SK-N-MC (cell line): ENCODE data around the gene UROS.

Experiments used
- DNase-seq: peaks from one replicate; pipeline ENCODE4 v3.0.0-alpha.2; 2011; ENCODE audit warnings: low read depth, low spot score
- H3K27ac ChIP-seq: fragments of 200-600 bp; sonication (generic); 2 replicates; pipeline ENCODE4 v1.5.1; 2016; ENCODE audit warnings: mixed run types
- H3K36me3 ChIP-seq: fragments of 200-600 bp; sonication (generic); 2 replicates; pipeline ENCODE4 v1.6.1; 2017; ENCODE audit warnings: antibody characterized with exemption, low read length, mixed read lengths; ENCODE audit not compliant: insufficient read depth
- H3K4me3 ChIP-seq: fragments of 200-600 bp; sonication (generic); 2 replicates; pipeline ENCODE4 v1.5.1; 2016
- H3K9ac ChIP-seq: fragments of 200-600 bp; sonication (generic); 2 replicates; pipeline ENCODE4 v1.8.0; 2017; ENCODE audit warnings: mixed run types, mixed read lengths; ENCODE audit not compliant: insufficient read length
- H3K9me3 ChIP-seq: fragments of 200-600 bp; sonication (generic); 2 replicates; pipeline ENCODE4 v1.6.1; 2017; ENCODE audit warnings: low read depth, mild to moderate bottlenecking, antibody characterized with exemption, low read length, moderate library complexity, mixed read lengths
- EZH2 ChIP-seq: fragments of 200-600 bp; sonication (generic); IDR thresholded peaks from one replicate; pipeline ENCODE4 v1.6.1; 2017; ENCODE audit warnings: antibody characterized with exemption
- FOXP2 ChIP-seq: optimal IDR thresholded peaks from 2 replicates; pipeline ENCODE3; 2011; ENCODE audit warnings: mild to moderate bottlenecking, moderate library complexity; ENCODE audit not compliant: insufficient read depth; ENCODE audit errors: extremely low read length, control extremely low read depth
- POLR2AphosphoS5 ChIP-seq: IDR thresholded peaks from 2 replicates; pipeline ENCODE4 v1.6.1; 2012; ENCODE audit warnings: mild to moderate bottlenecking, low read depth, low read length, borderline replicate concordance

The UROS gene

GRCh38 chr10:125802739-125803138 lies 20.3 kb downstream of the UROS start:
- no peak for TF ChIP-seq POLR2AphosphoS5
- TF ChIP-seq EZH2 = no peak
- no peak for TF ChIP-seq FOXP2
- no peak overlapping the region for H3K4me3 ChIP-seq
- H3K36me3 ChIP-seq = no peaks in the 10 kb centered on the region
- H3K9me3 ChIP-seq = no peaks in the 10 kb centered on the region
- DNase-seq = no peak
- H3K9ac ChIP-seq = no peak overlapping the region
- H3K27ac ChIP-seq = no peak overlapping the region

GRCh38 chr10:125802131-125802530 lies 20.9 kb downstream of the UROS start:
- no peak overlapping the region for H3K4me3 ChIP-seq
- no peak for TF ChIP-seq FOXP2
- no peak for TF ChIP-seq EZH2
- no peak for TF ChIP-seq POLR2AphosphoS5
- no peak overlapping the region for H3K9ac ChIP-seq
- no peak overlapping the region for H3K27ac ChIP-seq
- DNase-seq = no peak
- no peaks in the 10 kb centered on the region for H3K36me3 ChIP-seq
- no peaks in the 10 kb centered on the region for H3K9me3 ChIP-seq

- Histone ChIP-seq H3K27ac (no peak overlapping the region), H3K36me3 (no peaks in the 10 kb centered on the region), H3K9ac (no peak overlapping the region), H3K9me3 (no peaks in the 10 kb centered on the region), H3K4me3 (no peak overlapping the region)
- no peak for DNase-seq
- TF ChIP-seq FOXP2 (no peak), POLR2AphosphoS5 (no peak), EZH2 (no peak)
Measured at GRCh38 chr10:125801574-125801973, 21.5 kb downstream of the UROS start.

- no peak for TF ChIP-seq FOXP2
- no peak for TF ChIP-seq POLR2AphosphoS5
- no peak for TF ChIP-seq EZH2
Measured at GRCh38 chr10:125799451-125800182, 23.4 kb downstream of the UROS start.

GRCh38 chr10:125797994-125798662 lies 24.9 kb downstream of the UROS start:
- no peak for DNase-seq
- Histone ChIP-seq H3K9me3 (no peaks in the 10 kb centered on the region), H3K9ac (no peak overlapping the region), H3K36me3 (no peaks in the 10 kb centered on the region; the same call in 1 of the 2 replicates), H3K4me3 (no peak overlapping the region), H3K27ac (no peak overlapping the region)
- TF ChIP-seq FOXP2 (no peak), POLR2AphosphoS5 (no peak), EZH2 (no peak)

More at GRCh38 chr10:125799451-125800182, 23.4 kb downstream of the UROS start:
- no peak overlapping the region for H3K4me3 ChIP-seq
- H3K9me3 ChIP-seq = no peaks in the 10 kb centered on the region
- no peak for DNase-seq
- no peak overlapping the region for H3K27ac ChIP-seq
- no peaks in the 10 kb centered on the region for H3K36me3 ChIP-seq
- H3K9ac ChIP-seq = no peak overlapping the region

- no peaks in the 10 kb centered on the region for H3K9me3 ChIP-seq
- no peak overlapping the region for H3K4me3 ChIP-seq
- no peak overlapping the region for H3K27ac ChIP-seq
- no peak for DNase-seq
- H3K36me3 ChIP-seq = no peaks in the 10 kb centered on the region; the same call in 1 of the 2 replicates
- no peak for TF ChIP-seq FOXP2
- no peak for TF ChIP-seq POLR2AphosphoS5
- TF ChIP-seq EZH2 = no peak
- H3K9ac ChIP-seq = no peak overlapping the region
Measured at GRCh38 chr10:125797424-125797823, 25.6 kb downstream of the UROS start.

GRCh38 chr10:125795637-125796190 lies 27.3 kb downstream of the UROS start:
- no peak overlapping the region for H3K9ac ChIP-seq
- H3K9me3 ChIP-seq = no peaks in the 10 kb centered on the region
- no peak overlapping the region for H3K27ac ChIP-seq
- no peak overlapping the region for H3K4me3 ChIP-seq
- no peak for DNase-seq
- H3K36me3 ChIP-seq = no peaks in the 10 kb centered on the region; the same call in 1 of the 2 replicates
- no peak for TF ChIP-seq POLR2AphosphoS5
- no peak for TF ChIP-seq FOXP2
- TF ChIP-seq EZH2 = no peak

GRCh38 chr10:125795128-125795527 lies 27.9 kb downstream of the UROS start:
- Histone ChIP-seq H3K9ac (no peak overlapping the region), H3K4me3 (no peak overlapping the region), H3K27ac (no peak overlapping the region), H3K9me3 (no peaks in the 10 kb centered on the region), H3K36me3 (no peaks in the 10 kb centered on the region; the same call in 1 of the 2 replicates)
- no peak for DNase-seq
- no peak for TF ChIP-seq FOXP2
- TF ChIP-seq EZH2 = no peak
- TF ChIP-seq POLR2AphosphoS5 = no peak
